GM18502 (cell line): ENCODE data around the gene FNIP1.
"Not testable (repeated sequence)": the region's sequence is repeated elsewhere in the genome, so short reads cannot be mapped to it uniquely, and the experiment has no call there.

Experiments
- ATAC-seq: cut with Tn5 transposase; IDR thresholded peaks from one replicate; pipeline ENCODE4 v1.9.1; 2021; ENCODE audit warnings: mild to moderate bottlenecking; ENCODE audit not compliant: unreplicated experiment, poor library complexity

The FNIP1 gene

GRCh38 chr5:131644822-131645221 is 152.0 kb downstream of the FNIP1 start:
- ATAC-seq = no peak

GRCh38 chr5:131644370-131644769 is 152.4 kb downstream of the FNIP1 start:
- no peak for ATAC-seq

DNA sequence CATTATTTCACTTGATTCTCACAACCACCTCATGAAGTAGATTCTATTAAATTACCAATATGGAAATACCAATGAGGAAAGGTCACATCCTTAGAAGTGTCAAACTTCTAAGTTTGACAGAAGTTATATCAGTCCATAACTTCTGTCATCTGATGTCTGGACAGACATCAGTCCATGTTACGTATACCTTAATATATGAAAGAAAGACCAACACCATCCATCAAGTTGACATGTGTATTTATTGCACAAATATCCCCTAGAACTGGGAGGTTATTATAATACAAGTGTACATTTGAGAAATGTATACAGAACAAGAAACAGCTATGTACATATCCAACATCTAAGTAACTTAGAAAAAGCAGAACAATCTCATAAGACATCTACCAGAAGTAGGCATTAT is 155.3 kb downstream of the FNIP1 start:
- no peak for ATAC-seq

GRCh38 chr5:131640043-131640856 is 156.6 kb downstream of the FNIP1 start:
- peak; percentile 74 for ATAC-seq

GRCh38 chr5:131639148-131639547 is 157.7 kb downstream of the FNIP1 start:
- no peak for ATAC-seq

DNA sequence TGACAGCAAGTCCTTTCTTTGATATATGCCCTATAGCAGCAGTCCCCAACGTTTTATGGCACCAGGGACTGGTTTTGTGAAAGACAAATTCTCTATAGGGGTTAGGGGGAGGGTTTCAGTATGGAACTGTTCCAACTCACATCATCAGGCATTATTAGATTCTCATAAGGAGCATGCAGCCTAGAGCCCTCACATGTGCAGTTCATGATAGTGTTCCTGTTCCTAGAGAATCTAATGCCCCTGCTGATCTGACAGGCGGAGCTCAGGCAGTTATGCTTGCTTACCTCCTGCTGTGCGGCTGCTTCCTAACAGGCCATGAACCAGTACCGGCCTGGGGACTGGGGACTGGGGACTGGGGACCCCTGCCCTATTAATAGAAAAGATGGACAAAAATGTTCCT is 159.1 kb downstream of the FNIP1 start:
- ATAC-seq = no peak

DNA sequence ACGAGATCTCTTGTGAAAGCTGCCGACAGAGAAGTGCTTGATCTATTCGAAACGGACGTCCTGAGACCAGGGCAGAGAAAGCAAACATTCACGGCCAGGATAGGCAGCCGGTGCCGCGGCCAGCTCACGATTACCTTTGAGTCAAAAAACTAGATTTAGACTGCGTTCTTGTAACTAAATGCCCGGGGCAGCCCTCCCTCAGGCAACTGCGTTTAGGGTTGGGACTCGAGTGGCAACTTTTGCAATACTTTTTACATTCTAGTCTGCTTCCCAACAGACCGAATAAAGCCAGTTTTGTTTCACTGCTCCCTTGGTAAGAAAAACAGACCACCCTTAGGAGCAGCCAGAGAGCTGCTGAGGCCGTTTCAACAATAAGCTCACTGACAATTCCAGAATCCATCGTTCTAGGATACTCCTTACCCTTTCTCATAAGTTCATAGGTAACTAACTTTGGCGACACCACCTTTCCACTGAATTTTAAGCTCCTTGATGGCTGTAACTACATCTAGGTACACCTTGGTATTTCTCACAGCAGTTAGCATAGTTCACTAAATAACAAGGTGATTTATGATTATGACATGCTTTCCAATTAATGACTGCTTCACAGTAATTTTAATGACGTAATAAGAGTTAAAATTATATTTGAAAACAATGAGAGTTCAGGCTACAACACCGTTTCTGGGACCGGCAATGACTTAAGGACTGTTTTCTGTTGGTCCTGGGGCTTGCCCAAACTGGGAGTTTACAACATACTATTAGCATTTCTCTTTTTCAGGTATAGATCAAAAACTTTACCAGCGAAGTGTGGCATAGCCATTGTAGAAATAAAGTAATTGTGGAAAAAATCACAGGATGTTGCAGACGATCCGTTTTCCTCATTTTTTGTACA is 160.9 kb downstream of the FNIP1 start:
- no peak for ATAC-seq

GRCh38 chr5:131634996-131635683 is 161.7 kb downstream of the FNIP1 start, which contains the start of gene RAPGEF6:
TSS of gene RAPGEF6 (minus strand) at chr5:131635229. CDS start at chr5:131635030, 199 bp downstream.
- ATAC-seq = peak; percentile 88

- ATAC-seq = peak; percentile 32
Measured at GRCh38 chr5:131634666-131634995, 162.2 kb downstream of the FNIP1 start.

DNA sequence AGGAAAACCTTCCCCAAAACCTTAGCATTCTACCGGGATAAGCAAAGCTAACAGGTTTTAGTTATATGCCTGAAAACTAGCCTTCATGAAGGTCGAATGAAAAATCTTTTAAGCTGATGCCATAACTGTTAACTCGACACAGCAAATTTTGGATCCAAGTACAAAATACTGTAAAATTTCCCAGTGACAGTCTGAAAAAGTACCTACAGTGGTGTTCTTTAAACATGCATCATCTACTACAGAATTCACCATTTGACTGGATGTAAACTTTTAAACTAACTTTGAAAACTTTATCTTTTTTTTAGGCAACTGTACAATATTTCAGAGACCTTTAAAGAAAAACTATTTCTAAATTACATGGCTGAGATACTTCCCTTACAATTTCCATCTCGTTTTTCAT is 162.6 kb downstream of the FNIP1 start:
- ATAC-seq = no peak

- ATAC-seq = no peak
Measured at GRCh38 chr5:131633830-131634229, 163.0 kb downstream of the FNIP1 start.

GRCh38 chr5:131630963-131631350 is 165.9 kb downstream of the FNIP1 start:
- ATAC-seq = no peak

DNA sequence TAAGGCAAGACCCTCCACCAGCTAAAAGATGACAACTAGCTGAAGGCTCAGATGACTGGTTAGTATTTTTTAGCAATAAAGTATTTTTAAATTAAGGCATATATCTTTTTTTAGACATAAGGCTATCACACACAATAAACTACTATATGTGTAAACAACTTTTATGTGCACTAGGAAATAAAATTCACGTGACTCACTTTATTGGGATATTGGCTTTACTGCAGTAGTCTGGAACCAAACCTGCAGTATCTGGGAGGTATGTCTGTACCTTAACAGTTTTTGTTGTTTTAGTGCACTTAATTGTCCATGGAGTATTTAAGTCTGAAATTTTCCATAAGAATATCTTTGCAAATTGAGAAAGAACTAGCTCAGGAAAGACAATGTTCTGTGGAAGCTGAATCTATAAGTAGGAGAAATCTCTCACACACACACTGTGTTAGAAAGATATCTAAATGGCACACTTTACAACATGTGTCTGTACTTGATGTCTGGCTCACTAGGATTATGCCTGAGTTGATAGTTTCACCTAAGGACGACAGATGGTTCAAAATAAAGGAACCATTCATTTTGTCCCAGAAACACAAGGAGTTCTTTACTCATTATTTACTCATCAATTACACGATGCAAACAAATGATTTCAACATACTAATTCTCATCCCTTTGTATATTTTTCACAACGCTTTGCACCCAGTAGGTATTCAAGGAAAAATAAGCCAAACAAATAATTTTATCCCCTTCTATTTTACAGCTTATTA is 166.4 kb downstream of the FNIP1 start:
- ATAC-seq = no peak

GRCh38 chr5:131628990-131629389 is 167.8 kb downstream of the FNIP1 start:
- no peak for ATAC-seq

GRCh38 chr5:131627207-131627865 is 169.5 kb downstream of the FNIP1 start:
- ATAC-seq = no peak

GRCh38 chr5:131622633-131623032 is 174.2 kb downstream of the FNIP1 start:
- ATAC-seq = no peak

GRCh38 chr5:131621164-131621563 is 175.7 kb downstream of the FNIP1 start:
- not testable (repeated sequence) for ATAC-seq

GRCh38 chr5:131619102-131619501 is 177.7 kb downstream of the FNIP1 start:
- no peak for ATAC-seq

DNA sequence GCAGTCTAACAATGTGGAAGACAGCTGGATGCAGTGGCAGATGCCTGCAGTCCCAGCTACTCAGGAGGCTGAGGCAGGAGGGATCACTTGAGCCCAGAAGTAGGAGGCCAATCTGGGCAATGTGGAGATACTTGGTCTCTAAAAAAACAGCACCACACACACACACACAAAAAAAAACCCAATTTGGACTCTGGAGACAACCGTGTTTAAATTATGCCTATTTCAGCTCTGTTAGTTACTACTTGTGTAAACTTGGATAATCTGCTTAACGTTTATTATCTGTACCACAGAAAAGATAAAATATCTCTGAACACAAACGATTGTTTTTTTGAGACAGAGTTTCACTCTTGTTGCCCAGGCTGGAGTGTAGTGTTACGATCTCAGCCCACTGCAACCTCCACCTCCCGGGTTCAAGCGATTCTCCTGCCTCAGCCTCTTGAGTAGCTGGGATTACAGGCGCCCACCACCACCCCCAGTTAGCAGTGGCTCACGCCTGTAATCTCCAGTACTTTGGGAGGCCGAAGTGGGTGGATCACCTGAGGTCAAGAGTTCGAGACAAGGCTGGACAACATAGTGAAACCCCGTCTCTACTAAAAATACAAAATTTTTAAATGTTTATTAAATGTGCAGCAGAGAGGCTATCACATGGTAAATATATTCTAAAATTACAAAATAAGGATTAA is 179.5 kb downstream of the FNIP1 start:
- no peak for ATAC-seq
